ENCODE results near the gene DLG2. TPM values are rescaled to one million over a fixed set of nuclear protein-coding genes. Genes with fewer than 3 reads are reported as not detected.

The DLG2 gene
- total RNA-seq, 2 experiments from 2014 or later: 6.9 to 8.2 TPM

DNA sequence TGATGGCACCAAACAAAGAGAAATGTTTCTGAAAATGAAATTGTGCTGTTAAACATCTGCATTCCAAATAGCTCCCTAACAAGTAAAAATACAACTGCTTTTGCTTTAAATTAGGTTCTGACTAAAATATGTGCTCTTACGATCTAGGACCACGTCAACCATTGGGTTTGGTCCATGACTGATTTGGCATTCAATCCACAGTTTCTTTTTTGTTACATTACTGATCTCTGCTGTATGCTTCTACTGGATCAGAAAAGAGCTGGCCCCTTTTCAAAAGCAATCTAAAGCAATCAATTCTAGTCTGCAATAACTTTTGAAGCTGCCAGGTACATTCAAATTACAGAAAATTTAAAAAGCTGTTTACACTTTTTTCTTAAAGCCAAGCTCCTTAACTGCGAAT is 1293.9 kb downstream of the DLG2 start:
- no peaks in the 10 kb centered on the region for H4K20me1 ChIP-seq (ENCODE audit: insufficient read depth, low read length)
- H2AFZ ChIP-seq (ENCODE audit: low read length): no peak overlapping the region
- no peak overlapping the region for H3K4me3 ChIP-seq (ENCODE audit: low read depth, low read length, poor library complexity, severe bottlenecking)
- DNase-seq (ENCODE audit: low spot score): no peak
- H3K9me3 ChIP-seq (ENCODE audit: low read length): no peaks in the 10 kb centered on the region
- H3K4me1 ChIP-seq (ENCODE audit: insufficient read depth, low read length, poor library complexity, severe bottlenecking): no peaks in the 10 kb centered on the region
- no peak overlapping the region for H3K27ac ChIP-seq (ENCODE audit: low read depth, low read length, poor library complexity, severe bottlenecking)
- no peaks in the 10 kb centered on the region for H3K9me2 ChIP-seq (ENCODE audit: insufficient read depth, low read length)
- TF ChIP-seq, protein P1, sequence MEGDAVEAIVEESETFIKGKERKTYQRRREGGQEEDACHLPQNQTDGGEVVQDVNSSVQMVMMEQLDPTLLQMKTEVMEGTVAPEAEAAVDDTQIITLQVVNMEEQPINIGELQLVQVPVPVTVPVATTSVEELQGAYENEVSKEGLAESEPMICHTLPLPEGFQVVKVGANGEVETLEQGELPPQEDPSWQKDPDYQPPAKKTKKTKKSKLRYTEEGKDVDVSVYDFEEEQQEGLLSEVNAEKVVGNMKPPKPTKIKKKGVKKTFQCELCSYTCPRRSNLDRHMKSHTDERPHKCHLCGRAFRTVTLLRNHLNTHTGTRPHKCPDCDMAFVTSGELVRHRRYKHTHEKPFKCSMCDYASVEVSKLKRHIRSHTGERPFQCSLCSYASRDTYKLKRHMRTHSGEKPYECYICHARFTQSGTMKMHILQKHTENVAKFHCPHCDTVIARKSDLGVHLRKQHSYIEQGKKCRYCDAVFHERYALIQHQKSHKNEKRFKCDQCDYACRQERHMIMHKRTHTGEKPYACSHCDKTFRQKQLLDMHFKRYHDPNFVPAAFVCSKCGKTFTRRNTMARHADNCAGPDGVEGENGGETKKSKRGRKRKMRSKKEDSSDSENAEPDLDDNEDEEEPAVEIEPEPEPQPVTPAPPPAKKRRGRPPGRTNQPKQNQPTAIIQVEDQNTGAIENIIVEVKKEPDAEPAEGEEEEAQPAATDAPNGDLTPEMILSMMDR (conservative IDR thresholded peaks at IDR 0.05; ENCODE audit: low read length): no peak
- TF ChIP-seq EZH2phosphoT487 (IDR thresholded peaks at IDR 0.05; ENCODE audit: borderline replicate concordance, low read depth, low read length): no peak
- CTCF ChIA-PET (ENCODE audit: unreplicated experiment): no interaction called here
- POLR2A ChIA-PET: no interaction called here
- intact Hi-C loops (cut with micrococcal nuclease; ENCODE audit: unreplicated experiment): no loop called here
- no peaks in the 10 kb centered on the region for H3K36me3 ChIP-seq (ENCODE audit: insufficient read depth, low read length)
- H3K4me2 ChIP-seq (ENCODE audit: low read length): no peak overlapping the region
- no peaks in the 10 kb centered on the region for H3K79me2 ChIP-seq (ENCODE audit: insufficient read depth, low read depth, low read length)
- BruUV-seq (replicated peaks): no TSS peak

DNA sequence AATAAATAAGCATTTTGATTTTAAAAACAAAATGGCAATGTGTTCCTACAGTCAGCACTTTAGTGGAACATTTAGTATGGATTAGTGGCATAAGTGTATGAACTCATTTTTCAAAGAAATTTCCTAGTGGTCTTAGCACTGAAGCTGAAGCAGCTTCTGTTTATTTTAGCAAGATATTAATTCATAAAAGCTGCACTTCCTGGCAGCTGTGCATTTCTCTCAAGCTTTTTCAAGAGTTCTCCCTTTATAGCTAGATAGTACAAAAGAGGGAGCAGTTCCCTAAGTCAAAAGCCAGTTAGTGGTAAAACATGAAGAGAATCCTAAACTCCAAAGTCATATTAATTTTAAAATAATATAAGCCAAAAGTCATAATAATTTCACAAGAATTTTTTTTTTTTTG is 1304.9 kb downstream of the DLG2 start:
- H3K9me2 ChIP-seq (ENCODE audit: insufficient read depth, low read length): no peaks in the 10 kb centered on the region
- no peaks in the 10 kb centered on the region for H4K20me1 ChIP-seq (ENCODE audit: insufficient read depth, low read length)
- TF ChIP-seq, protein P1 (conservative IDR thresholded peaks at IDR 0.05; ENCODE audit: low read length): no peak
- no peak for TF ChIP-seq EZH2phosphoT487 (IDR thresholded peaks at IDR 0.05; ENCODE audit: borderline replicate concordance, low read depth, low read length)
- no peaks in the 10 kb centered on the region for H3K36me3 ChIP-seq (ENCODE audit: insufficient read depth, low read length)
- H3K9me3 ChIP-seq (ENCODE audit: low read length): no peaks in the 10 kb centered on the region
- H2AFZ ChIP-seq (ENCODE audit: low read length): no peak overlapping the region
- no peak overlapping the region for H3K4me2 ChIP-seq (ENCODE audit: low read length)
- intact Hi-C loops (cut with micrococcal nuclease; ENCODE audit: unreplicated experiment): no loop called here
- no peaks in the 10 kb centered on the region for H3K79me2 ChIP-seq (ENCODE audit: insufficient read depth, low read depth, low read length)
- no TSS peak for BruUV-seq (replicated peaks)
- no peaks in the 10 kb centered on the region for H3K4me1 ChIP-seq (ENCODE audit: insufficient read depth, low read length, poor library complexity, severe bottlenecking)
- DNase-seq (ENCODE audit: low spot score): no peak
- ChIA-PET CTCF (ENCODE audit: unreplicated experiment) (no interaction called here), POLR2A (interaction anchor here (0.6 kb wide), 1 partner anchor 63 kb away, joined by 4 read pairs; no protein-coding TSS in a partner anchor)
- no peak overlapping the region for H3K27ac ChIP-seq (ENCODE audit: low read depth, low read length, poor library complexity, severe bottlenecking)
- no peak overlapping the region for H3K4me3 ChIP-seq (ENCODE audit: low read depth, low read length, poor library complexity, severe bottlenecking)

- Histone ChIP-seq H2AFZ (ENCODE audit: low read length) (no peak overlapping the region), H3K4me2 (ENCODE audit: low read length) (no peak overlapping the region), H3K9me2 (ENCODE audit: insufficient read depth, low read length) (no peaks in the 10 kb centered on the region), H3K79me2 (ENCODE audit: insufficient read depth, low read depth, low read length) (no peaks in the 10 kb centered on the region), H3K9me3 (ENCODE audit: low read length) (no peaks in the 10 kb centered on the region), H3K27ac (ENCODE audit: low read depth, low read length, poor library complexity, severe bottlenecking) (no peak overlapping the region), H3K4me3 (ENCODE audit: low read depth, low read length, poor library complexity, severe bottlenecking) (no peak overlapping the region), H3K4me1 (ENCODE audit: insufficient read depth, low read length, poor library complexity, severe bottlenecking) (no peaks in the 10 kb centered on the region), H3K36me3 (ENCODE audit: insufficient read depth, low read length) (no peaks in the 10 kb centered on the region), H4K20me1 (ENCODE audit: insufficient read depth, low read length) (no peaks in the 10 kb centered on the region)
- POLR2A ChIA-PET: interaction anchor here (0.6 kb wide), 1 partner anchor 11 kb away, joined by 4 read pairs; no protein-coding TSS in a partner anchor
- intact Hi-C loops (cut with micrococcal nuclease; ENCODE audit: unreplicated experiment): no loop called here
- CTCF ChIA-PET (ENCODE audit: unreplicated experiment): no interaction called here
- DNase-seq (ENCODE audit: low spot score): no peak
- no TSS peak for BruUV-seq (replicated peaks)
- TF ChIP-seq EZH2phosphoT487 (IDR thresholded peaks at IDR 0.05; ENCODE audit: borderline replicate concordance, low read depth, low read length): no peak
- TF ChIP-seq, protein P1 (conservative IDR thresholded peaks at IDR 0.05; ENCODE audit: low read length): no peak
Measured at GRCh38 chr11:84319863-84320262, 1307.3 kb downstream of the DLG2 start.
